ENCODE results near the gene IRAK1BP1.
"Not testable (repeated sequence)": the region's sequence is repeated elsewhere in the genome, so short reads cannot be mapped to it uniquely, and the experiment has no call there.

The IRAK1BP1 gene

GRCh38 chr6:78889901-78890300, 22.6 kb downstream of the IRAK1BP1 start:
- not testable (repeated sequence) for DNase-seq (ENCODE audit: low spot score)

- DNase-seq (ENCODE audit: low spot score), result no peak
Measured at GRCh38 chr6:78896227-78896626, 28.9 kb downstream of the IRAK1BP1 start.

- no peak for DNase-seq (ENCODE audit: low spot score)
Measured at GRCh38 chr6:78908621-78909020, 41.3 kb downstream of the IRAK1BP1 start.

- no peak for DNase-seq (ENCODE audit: low spot score)
Measured at GRCh38 chr6:78909391-78909790, 42.0 kb downstream of the IRAK1BP1 start.

GRCh38 chr6:78910010-78910409, 42.7 kb downstream of the IRAK1BP1 start:
- DNase-seq (ENCODE audit: low spot score), result no peak

GRCh38 chr6:78910591-78911171, 43.3 kb downstream of the IRAK1BP1 start:
- no peak for DNase-seq (ENCODE audit: low spot score)

GRCh38 chr6:78911218-78911940, 44.0 kb downstream of the IRAK1BP1 start:
- DNase-seq (ENCODE audit: low spot score), result no peak

- DNase-seq (ENCODE audit: low spot score), result no peak
Measured at GRCh38 chr6:78916411-78916810, 49.1 kb downstream of the IRAK1BP1 start.

GRCh38 chr6:78917788-78918187, 50.4 kb downstream of the IRAK1BP1 start:
- no peak for DNase-seq (ENCODE audit: low spot score)

GRCh38 chr6:78921168-78921567, 53.8 kb downstream of the IRAK1BP1 start:
- DNase-seq (ENCODE audit: low spot score), result not testable (repeated sequence)

GRCh38 chr6:78925317-78925716, 58.0 kb downstream of the IRAK1BP1 start:
- no peak for DNase-seq (ENCODE audit: low spot score)

GRCh38 chr6:78935553-78935952, 68.2 kb downstream of the IRAK1BP1 start:
- DNase-seq (ENCODE audit: low spot score), result no peak

GRCh38 chr6:78936515-78936914, 69.2 kb downstream of the IRAK1BP1 start:
- no peak for DNase-seq (ENCODE audit: low spot score)

GRCh38 chr6:78942446-78942845, 75.1 kb downstream of the IRAK1BP1 start:
- DNase-seq (ENCODE audit: low spot score), result no peak

GRCh38 chr6:78947529-78947928, 80.2 kb downstream of the IRAK1BP1 start:
- no peak for DNase-seq (ENCODE audit: low spot score)

- DNase-seq (ENCODE audit: low spot score), result no peak
Measured at GRCh38 chr6:78947962-78948361, 80.6 kb downstream of the IRAK1BP1 start.

- no peak for DNase-seq (ENCODE audit: low spot score)
Measured at GRCh38 chr6:78948785-78949184, 81.4 kb downstream of the IRAK1BP1 start.

GRCh38 chr6:78952362-78952761, 85.0 kb downstream of the IRAK1BP1 start:
- no peak for DNase-seq (ENCODE audit: low spot score)

All from CD4-positive, alpha-beta T cell treated with Interleukin-6 at 100 ng/mL for 8 hours (primary cell).